ENCODE measurements around the gene CCDC192.
"Not testable (repeated sequence)": the region's sequence is repeated elsewhere in the genome, so short reads cannot be mapped to it uniquely, and the experiment has no call there.

The CCDC192 gene

GRCh38 chr5:127667926-127668325, 35.3 kb upstream of the CCDC192 start:
- TF ChIP-seq CTCF (IDR thresholded peaks at IDR 0.05; ENCODE audit: extremely low read depth, missing control alignments) = no peak
- DNase-seq (ENCODE audit: low spot score) = no peak

GRCh38 chr5:127671218-127671617, 32.0 kb upstream of the CCDC192 start:
- DNase-seq (ENCODE audit: low spot score) = no peak
- TF ChIP-seq CTCF (IDR thresholded peaks at IDR 0.05; ENCODE audit: extremely low read depth, missing control alignments) = no peak

GRCh38 chr5:127673117-127673800, 29.9 kb upstream of the CCDC192 start:
- DNase-seq (ENCODE audit: low spot score) = no peak
- no peak for TF ChIP-seq CTCF (IDR thresholded peaks at IDR 0.05; ENCODE audit: extremely low read depth, missing control alignments)

GRCh38 chr5:127676951-127677350, 26.2 kb upstream of the CCDC192 start:
- DNase-seq (ENCODE audit: low spot score) = not testable (repeated sequence)

GRCh38 chr5:127679691-127680330, 23.4 kb upstream of the CCDC192 start:
- not testable (repeated sequence) for DNase-seq (ENCODE audit: low spot score)

GRCh38 chr5:127680595-127680994, 22.6 kb upstream of the CCDC192 start:
- no peak for DNase-seq (ENCODE audit: low spot score)
- no peak for TF ChIP-seq CTCF (IDR thresholded peaks at IDR 0.05; ENCODE audit: extremely low read depth, missing control alignments)

- TF ChIP-seq CTCF (IDR thresholded peaks at IDR 0.05; ENCODE audit: extremely low read depth, missing control alignments) = no peak
Measured at GRCh38 chr5:127683008-127683407, 20.2 kb upstream of the CCDC192 start.

GRCh38 chr5:127684726-127685467, 18.3 kb upstream of the CCDC192 start:
- TF ChIP-seq CTCF (IDR thresholded peaks at IDR 0.05; ENCODE audit: extremely low read depth, missing control alignments) = no peak
- DNase-seq (ENCODE audit: low spot score) = no peak

More at GRCh38 chr5:127683008-127683407, 20.2 kb upstream of the CCDC192 start:
- DNase-seq (ENCODE audit: low spot score) = no peak
